Measurements from ENCODE around the gene NRSN1. TPM values are rescaled to one million over a fixed set of nuclear protein-coding genes. Genes with fewer than 3 reads are reported as not detected.

Gene NRSN1
- total RNA-seq, 1 experiment from 2014 or later, result not detected

Other genes starting within 250 kb of the NRSN1 start
- 0.18 TPM in 1 of 2 replicates, not detected in the other for gene DCDC2, start 231.8 kb downstream of the NRSN1 start, total RNA-seq (2014; rRNA removed; shearing (Covaris generic))

Data from H7 (cell line).